GM23248 (cell line): ENCODE results near the gene MGAT2. TPM values are rescaled to one million over a fixed set of nuclear protein-coding genes. Genes with fewer than 3 reads are reported as not detected.
A peak's percentile ranks its signal among the peaks of the same experiment; 100 is the strongest.

ENCODE experiments used
- DNase-seq: peaks from one replicate; pipeline ENCODE4 v3.0.0-alpha.2; 2015
- H2AFZ ChIP-seq: fragments of 200-600 bp; sonication (generic); 2 replicates; pipeline ENCODE4 v1.6.1; 2016; ENCODE audit warnings: antibody characterized with exemption
- H3F3A ChIP-seq: fragments of 200-600 bp; sonication (generic); 2 replicates; pipeline ENCODE4 v1.6.1; 2016; ENCODE audit warnings: mild to moderate bottlenecking, antibody characterized with exemption, mixed run types; ENCODE audit not compliant: insufficient read depth
- H3K27ac ChIP-seq: fragments of 200-600 bp; sonication (generic); 2 replicates; pipeline ENCODE4 v1.5.1; 2016; ENCODE audit warnings: mild to moderate bottlenecking
- H3K27me3 ChIP-seq: fragments of 200-600 bp; sonication (generic); replicated peaks from 2 replicates; pipeline ENCODE4 v1.6.1; 2016; ENCODE audit warnings: mild to moderate bottlenecking; ENCODE audit not compliant: insufficient read depth
- H3K36me3 ChIP-seq: fragments of 200-600 bp; sonication (generic); 2 replicates; pipeline ENCODE4 v1.6.1; 2016; ENCODE audit warnings: low read depth, mild to moderate bottlenecking
- H3K4me1 ChIP-seq: fragments of 200-600 bp; sonication (generic); 2 replicates; pipeline ENCODE4 v1.6.1; 2016; ENCODE audit warnings: mild to moderate bottlenecking; ENCODE audit not compliant: insufficient read depth
- H3K4me2 ChIP-seq: fragments of 200-600 bp; sonication (generic); one replicate; pipeline ENCODE4 v1.6.1; 2016; ENCODE audit warnings: mild to moderate bottlenecking; ENCODE audit not compliant: unreplicated experiment
- H3K4me3 ChIP-seq: fragments of 200-600 bp; sonication (generic); 2 replicates; pipeline ENCODE4 v1.5.1; 2016; ENCODE audit warnings: mild to moderate bottlenecking
- H3K79me2 ChIP-seq: fragments of 200-600 bp; sonication (generic); 2 replicates; pipeline ENCODE4 v1.6.1; 2016; ENCODE audit warnings: mild to moderate bottlenecking; ENCODE audit not compliant: insufficient read depth
- H3K9ac ChIP-seq: fragments of 200-600 bp; sonication (generic); 2 replicates; pipeline ENCODE4 v1.6.1; 2016; ENCODE audit warnings: mild to moderate bottlenecking
- H3K9me2 ChIP-seq: fragments of 200-600 bp; sonication (generic); 2 replicates; pipeline ENCODE4 v1.6.1; 2016; ENCODE audit warnings: mixed run types, mild to moderate bottlenecking, moderate library complexity; ENCODE audit not compliant: insufficient read depth
- H3K9me3 ChIP-seq: fragments of 200-600 bp; sonication (generic); one replicate; pipeline ENCODE4 v1.6.1; 2017; ENCODE audit warnings: low read depth
- H4K20me1 ChIP-seq: fragments of 200-600 bp; sonication (generic); 2 replicates; pipeline ENCODE4 v1.6.0; 2016; ENCODE audit not compliant: insufficient read depth
- EZH2 ChIP-seq: fragments of 200-600 bp; sonication (generic); IDR thresholded peaks from 2 replicates; pipeline ENCODE4 v1.6.1; 2018; ENCODE audit warnings: antibody characterized with exemption, mild to moderate bottlenecking; ENCODE audit not compliant: insufficient read depth, poor library complexity, severe bottlenecking
- EZH2phosphoT487 ChIP-seq: fragments of 200-600 bp; sonication (generic); IDR thresholded peaks from 2 replicates; pipeline ENCODE4 v1.6.1; 2018; ENCODE audit warnings: antibody characterized with exemption, moderate library complexity, mild to moderate bottlenecking, low read depth; ENCODE audit not compliant: insufficient read depth
- WGBS, 2 experiments: methylation state at CpG; one replicate each; pipeline ENCODE4 v1.1.6; 2015 to 2017; ENCODE audit warnings: low lambda C conversion rate in 2 of 2, low coverage in 1 of 2; ENCODE audit errors: missing lambda C conversion rate in 2 of 2; 5-methylcytosine and 5-hydroxymethylcytosine counted together
- in situ Hi-C: fragments of 300-500 bp; cut with MboI; formaldehyde crosslinking; loops from 2 replicates; pipeline ENCODE4 v1.15.0; 2020
- polyA plus RNA-seq: library from polyadenylated mRNA; unstranded; fragments of >200 nt; fragmentation: Nextera tagmentation; extraction: Ambion mirVana; gene quantifications from 2 replicates; pipeline ENCODE4 v1.2.1, GENCODE V29; 2016
- total RNA-seq: library from RNA; depleted of rRNA; stranded (reverse); fragments of >200 nt; shearing (Covaris generic); gene quantifications from 2 replicates; pipeline ENCODE4 v1.2.3, GENCODE V29; 2014

The MGAT2 gene
- total and polyA plus RNA-seq, 2 experiments from 2014 or later = 40.2 to 92.9 TPM

DNA sequence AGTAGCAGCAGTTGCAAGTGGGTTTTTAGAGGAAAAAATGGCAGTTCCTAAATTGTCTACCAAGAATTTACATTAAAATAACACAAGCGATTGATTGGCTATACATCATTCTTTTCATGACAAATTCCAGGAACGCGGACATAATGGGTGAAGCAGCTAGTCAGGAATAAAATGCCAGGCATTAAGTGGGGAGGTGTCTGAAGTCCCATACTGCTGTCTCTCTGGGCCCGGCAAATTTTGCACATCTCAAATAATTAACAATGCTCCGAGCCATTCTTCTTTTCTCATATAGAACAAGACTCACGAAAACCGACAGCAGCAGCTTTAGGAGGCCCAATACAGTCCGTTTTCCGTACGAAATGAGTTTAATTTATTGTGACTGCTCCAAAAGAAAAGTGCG is 869 bp upstream of the MGAT2 start:
- H3K4me2 ChIP-seq = peak overlapping the region; percentile 85
- H4K20me1 ChIP-seq = no peaks in the 10 kb centered on the region
- no peaks in the 10 kb centered on the region for H3K9me2 ChIP-seq
- peak overlapping the region; percentile 96 for H3K27ac ChIP-seq
- no peaks in the 10 kb centered on the region for H3K27me3 ChIP-seq
- H3F3A ChIP-seq = peaks cover 63% of the 10 kb centered on the region
- peak; percentile 19 for DNase-seq
- in situ Hi-C loops = no loop called here
- H3K9me3 ChIP-seq = no peaks in the 10 kb centered on the region
- peak overlapping the region; percentile 94 for H3K9ac ChIP-seq
- H3K79me2 ChIP-seq = peaks cover 83% of the 10 kb centered on the region
- H3K4me3 ChIP-seq = peak overlapping the region; percentile 90
- peak overlapping the region; percentile 75 for H2AFZ ChIP-seq
- peaks cover 18% of the 10 kb centered on the region for H3K36me3 ChIP-seq
- peaks cover 51% of the 10 kb centered on the region for H3K4me1 ChIP-seq
- 5 to 6% methylated on average over 11 of the region's 11 CpGs for WGBS, 2 experiments
- no peak for TF ChIP-seq EZH2
- TF ChIP-seq EZH2phosphoT487 = no peak

DNA sequence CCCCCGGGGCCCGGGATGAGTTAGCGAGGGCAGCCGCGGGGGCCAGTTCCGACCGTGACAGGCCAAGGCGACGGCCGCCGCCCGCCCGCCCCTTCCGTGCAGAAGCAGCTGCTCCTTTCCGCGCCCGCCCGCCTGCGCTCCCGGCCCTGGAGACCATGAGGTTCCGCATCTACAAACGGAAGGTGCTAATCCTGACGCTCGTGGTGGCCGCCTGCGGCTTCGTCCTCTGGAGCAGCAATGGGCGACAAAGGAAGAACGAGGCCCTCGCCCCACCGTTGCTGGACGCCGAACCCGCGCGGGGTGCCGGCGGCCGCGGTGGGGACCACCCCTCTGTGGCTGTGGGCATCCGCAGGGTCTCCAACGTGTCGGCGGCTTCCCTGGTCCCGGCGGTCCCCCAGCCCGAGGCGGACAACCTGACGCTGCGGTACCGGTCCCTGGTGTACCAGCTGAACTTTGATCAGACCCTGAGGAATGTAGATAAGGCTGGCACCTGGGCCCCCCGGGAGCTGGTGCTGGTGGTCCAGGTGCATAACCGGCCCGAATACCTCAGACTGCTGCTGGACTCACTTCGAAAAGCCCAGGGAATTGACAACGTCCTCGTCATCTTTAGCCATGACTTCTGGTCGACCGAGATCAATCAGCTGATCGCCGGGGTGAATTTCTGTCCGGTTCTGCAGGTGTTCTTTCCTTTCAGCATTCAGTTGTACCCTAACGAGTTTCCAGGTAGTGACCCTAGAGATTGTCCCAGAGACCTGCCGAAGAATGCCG is 699 bp downstream of the MGAT2 start:
- H3K9me2 ChIP-seq = no peaks in the 10 kb centered on the region
- H3K27me3 ChIP-seq = no peaks in the 10 kb centered on the region
- peak overlapping the region; percentile 90 for H3K4me3 ChIP-seq
- in situ Hi-C loops = no loop called here
- peaks cover 51% of the 10 kb centered on the region for H3K4me1 ChIP-seq
- 4 to 5% methylated on average over 54 to 65 of the region's 65 CpGs for WGBS, 2 experiments
- peak overlapping the region; percentile 96 for H3K27ac ChIP-seq
- DNase-seq = peak; percentile 76
- peak overlapping the region; percentile 76 for H2AFZ ChIP-seq
- H4K20me1 ChIP-seq = no peaks in the 10 kb centered on the region
- H3K36me3 ChIP-seq = peaks cover 21% of the 10 kb centered on the region
- H3K9me3 ChIP-seq = no peaks in the 10 kb centered on the region
- H3F3A ChIP-seq = peaks cover 55% of the 10 kb centered on the region
- no peak for TF ChIP-seq EZH2phosphoT487
- no peak for TF ChIP-seq EZH2
- H3K4me2 ChIP-seq = peak overlapping the region; percentile 90
- H3K79me2 ChIP-seq = peaks cover 95% of the 10 kb centered on the region
- H3K9ac ChIP-seq = peak overlapping the region; percentile 94

DNA sequence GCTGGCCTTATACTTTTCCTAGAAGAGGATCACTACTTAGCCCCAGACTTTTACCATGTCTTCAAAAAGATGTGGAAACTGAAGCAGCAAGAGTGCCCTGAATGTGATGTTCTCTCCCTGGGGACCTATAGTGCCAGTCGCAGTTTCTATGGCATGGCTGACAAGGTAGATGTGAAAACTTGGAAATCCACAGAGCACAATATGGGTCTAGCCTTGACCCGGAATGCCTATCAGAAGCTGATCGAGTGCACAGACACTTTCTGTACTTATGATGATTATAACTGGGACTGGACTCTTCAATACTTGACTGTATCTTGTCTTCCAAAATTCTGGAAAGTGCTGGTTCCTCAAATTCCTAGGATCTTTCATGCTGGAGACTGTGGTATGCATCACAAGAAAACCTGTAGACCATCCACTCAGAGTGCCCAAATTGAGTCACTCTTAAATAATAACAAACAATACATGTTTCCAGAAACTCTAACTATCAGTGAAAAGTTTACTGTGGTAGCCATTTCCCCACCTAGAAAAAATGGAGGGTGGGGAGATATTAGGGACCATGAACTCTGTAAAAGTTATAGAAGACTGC is 1.5 kb downstream of the MGAT2 start:
- no peaks in the 10 kb centered on the region for H3K9me3 ChIP-seq
- H3K9ac ChIP-seq = peak overlapping the region; percentile 94
- TF ChIP-seq EZH2 = no peak
- no peak for TF ChIP-seq EZH2phosphoT487
- H3K9me2 ChIP-seq = no peaks in the 10 kb centered on the region
- H3K4me3 ChIP-seq = peak overlapping the region; percentile 90
- peaks cover 20% of the 10 kb centered on the region for H3K36me3 ChIP-seq
- peaks cover 46% of the 10 kb centered on the region for H3F3A ChIP-seq
- 30 to 40% methylated on average over 3 of the region's 3 CpGs for WGBS, 2 experiments
- H4K20me1 ChIP-seq = no peaks in the 10 kb centered on the region
- H3K79me2 ChIP-seq = peaks cover 95% of the 10 kb centered on the region
- in situ Hi-C loops = no loop called here
- no peaks in the 10 kb centered on the region for H3K27me3 ChIP-seq
- peak; percentile 22 for DNase-seq
- H3K27ac ChIP-seq = peak overlapping the region; percentile 0; the same call in 1 of the 2 replicates
- no peak overlapping the region for H2AFZ ChIP-seq
- peak overlapping the region; percentile 90 for H3K4me2 ChIP-seq
- peaks cover 44% of the 10 kb centered on the region for H3K4me1 ChIP-seq

DNA sequence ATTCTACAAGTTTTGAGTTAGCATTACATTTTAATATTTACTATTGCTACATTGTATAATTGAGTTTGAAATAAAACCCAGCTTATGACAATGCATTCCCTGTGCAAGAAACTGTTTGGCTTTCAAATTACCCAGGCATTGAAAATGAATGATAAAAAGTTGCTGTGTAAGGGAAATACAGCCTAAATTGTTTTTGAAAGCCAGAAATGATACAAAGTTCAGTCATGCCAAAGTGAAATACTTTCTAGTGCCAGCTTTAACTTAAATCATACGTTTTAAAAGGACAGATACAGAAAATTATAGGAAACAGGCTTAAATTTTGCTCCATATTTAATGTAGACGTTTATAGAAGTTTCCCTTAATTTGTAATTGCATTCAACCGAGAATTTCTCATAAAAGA is 2.8 kb downstream of the MGAT2 start:
- Histone ChIP-seq H3K9me3 (no peaks in the 10 kb centered on the region), H3K27me3 (no peaks in the 10 kb centered on the region), H3K9ac (peak overlapping the region; percentile 94), H3K36me3 (peaks cover 14% of the 10 kb centered on the region), H3K4me1 (peaks cover 31% of the 10 kb centered on the region), H4K20me1 (no peaks in the 10 kb centered on the region), H3F3A (peaks cover 35% of the 10 kb centered on the region), H3K79me2 (peaks cover 97% of the 10 kb centered on the region), H3K9me2 (no peaks in the 10 kb centered on the region), H2AFZ (no peak overlapping the region), H3K4me2 (peak overlapping the region; percentile 90), H3K4me3 (peak overlapping the region; percentile 90), H3K27ac (peak overlapping the region; percentile 0; the same call in 1 of the 2 replicates)
- 76 to 78% methylated on average over 3 of the region's 3 CpGs for WGBS, 2 experiments
- no peak for DNase-seq
- in situ Hi-C loops = no loop called here
- no peak for TF ChIP-seq EZH2
- TF ChIP-seq EZH2phosphoT487 = no peak
